Suprapubic skin (tissue), 4 donors: ENCODE measurements around the gene P3R3URF. TPM values are rescaled to one million over a fixed set of nuclear protein-coding genes. Genes with fewer than 3 reads are reported as not detected.

Experiments
- DNase-seq, 2 donors: peaks; one replicate each; pipeline ENCODE4 v3.0.0-alpha.2; 2019; ENCODE audit warnings: low spot score in 2 of 2
- H3K27ac ChIP-seq: fragments of 200-600 bp; sonication (generic); one replicate; pipeline ENCODE4 v1.5.1; 2019
- H3K27me3 ChIP-seq: fragments of 200-600 bp; sonication (generic); one replicate; pipeline ENCODE4 v1.5.1; 2019
- H3K36me3 ChIP-seq: fragments of 200-600 bp; sonication (generic); one replicate; pipeline ENCODE4 v1.5.1; 2019
- H3K4me1 ChIP-seq: fragments of 200-600 bp; sonication (generic); one replicate; pipeline ENCODE4 v1.5.1; 2019
- H3K4me3 ChIP-seq: fragments of 200-600 bp; sonication (generic); one replicate; pipeline ENCODE4 v1.5.1; 2019; ENCODE audit warnings: mild to moderate bottlenecking
- H3K9me3 ChIP-seq: fragments of 200-600 bp; sonication (generic); one replicate; pipeline ENCODE4 v1.5.1; 2019
- CTCF ChIP-seq, 2 donors: fragments of 200-600 bp in 1 of 2; fragments of 450-650 bp in 1 of 2; sonication (generic) in 1 of 2; IDR thresholded peaks; one replicate each; pipeline ENCODE4 v1.5.1; 2016 to 2019; ENCODE audit warnings: antibody characterized with exemption in 2 of 2, mild to moderate bottlenecking in 1 of 2, moderate library complexity in 1 of 2
- EP300 ChIP-seq: sonication (generic); formaldehyde crosslinking; IDR thresholded peaks from one replicate; pipeline ENCODE4 v1.6.1; 2017; ENCODE audit warnings: antibody characterized with exemption
- POLR2A ChIP-seq, 2 donors: fragments of 450-650 bp; IDR thresholded peaks; one replicate each; pipeline ENCODE4 v1.6.1; 2017; ENCODE audit warnings: antibody characterized with exemption in 2 of 2, mild to moderate bottlenecking in 2 of 2, moderate library complexity in 2 of 2
- POLR2AphosphoS5 ChIP-seq, 3 donors: sonication (generic); formaldehyde crosslinking; IDR thresholded peaks; one replicate each; pipeline ENCODE4 v1.6.1; 2017; ENCODE audit warnings: antibody characterized with exemption in 3 of 3
- WGBS: methylation state at CpG from one replicate; pipeline ENCODE4 v1.1.5; 2018; 5-methylcytosine and 5-hydroxymethylcytosine counted together
- total RNA-seq, 4 donors: library from RNA; depleted of rRNA; stranded (reverse); fragments of >200 nt; gene quantifications; one replicate each; pipeline ENCODE4 v1.1.0, GENCODE V29; 2016

P3R3URF gene
- total RNA-seq, 4 donors from 2014 or later = not detected

GRCh38 chr1:46152016-46152415, 24.3 kb downstream of the P3R3URF start:
- Histone ChIP-seq H3K27ac (no peak overlapping the region), H3K9me3 (no peaks in the 10 kb centered on the region), H3K4me1 (no peaks in the 10 kb centered on the region), H3K4me3 (no peak overlapping the region), H3K36me3 (no peaks in the 10 kb centered on the region), H3K27me3 (no peaks in the 10 kb centered on the region)
- TF ChIP-seq CTCF (IDR thresholded peaks at IDR 0.05) = no peak
- TF ChIP-seq EP300 = no peak
- TF ChIP-seq POLR2A (IDR thresholded peaks at IDR 0.05) = no peak
- TF ChIP-seq POLR2AphosphoS5 (IDR thresholded peaks at IDR 0.05) = no peak
- WGBS = 75% methylated on average over 3 of the region's 3 CpGs
- DNase-seq = no peak

GRCh38 chr1:46150085-46150484, 26.2 kb downstream of the P3R3URF start:
- WGBS = 85% methylated on average over 2 of the region's 2 CpGs
- TF ChIP-seq POLR2A (IDR thresholded peaks at IDR 0.05) = no peak
- no peak for TF ChIP-seq EP300
- no peak for TF ChIP-seq POLR2AphosphoS5 (IDR thresholded peaks at IDR 0.05)
- TF ChIP-seq CTCF (IDR thresholded peaks at IDR 0.05) = no peak
- H3K4me3 ChIP-seq = no peak overlapping the region
- H3K36me3 ChIP-seq = no peaks in the 10 kb centered on the region
- H3K4me1 ChIP-seq = no peaks in the 10 kb centered on the region
- no peaks in the 10 kb centered on the region for H3K27me3 ChIP-seq
- DNase-seq = no peak
- H3K9me3 ChIP-seq = no peaks in the 10 kb centered on the region
- H3K27ac ChIP-seq = no peak overlapping the region

GRCh38 chr1:46148318-46148717, 28.0 kb downstream of the P3R3URF start:
- no peaks in the 10 kb centered on the region for H3K9me3 ChIP-seq
- H3K36me3 ChIP-seq = no peaks in the 10 kb centered on the region
- no peak overlapping the region for H3K4me3 ChIP-seq
- no peaks in the 10 kb centered on the region for H3K4me1 ChIP-seq
- no peak for DNase-seq
- no peak overlapping the region for H3K27ac ChIP-seq
- H3K27me3 ChIP-seq = no peaks in the 10 kb centered on the region
- WGBS = 73% methylated on average over 2 of the region's 2 CpGs
- no peak for TF ChIP-seq POLR2A (IDR thresholded peaks at IDR 0.05)
- no peak for TF ChIP-seq EP300
- TF ChIP-seq CTCF (IDR thresholded peaks at IDR 0.05) = no peak
- no peak for TF ChIP-seq POLR2AphosphoS5 (IDR thresholded peaks at IDR 0.05)

GRCh38 chr1:46137916-46138315, 38.4 kb downstream of the P3R3URF start:
- Histone ChIP-seq H3K4me3 (no peak overlapping the region), H3K27me3 (no peaks in the 10 kb centered on the region), H3K9me3 (no peaks in the 10 kb centered on the region), H3K4me1 (peaks cover 22% of the 10 kb centered on the region), H3K27ac (no peak overlapping the region), H3K36me3 (no peaks in the 10 kb centered on the region)
- TF ChIP-seq EP300 (no peak), CTCF (IDR thresholded peaks at IDR 0.05) (no peak), POLR2A (IDR thresholded peaks at IDR 0.05) (no peak), POLR2AphosphoS5 (IDR thresholded peaks at IDR 0.05) (no peak)
- DNase-seq = no peak
- 68% methylated on average over 3 of the region's 3 CpGs for WGBS

GRCh38 chr1:46136711-46137110, 39.6 kb downstream of the P3R3URF start:
- H3K9me3 ChIP-seq = no peaks in the 10 kb centered on the region
- no peak for DNase-seq
- H3K4me3 ChIP-seq = no peak overlapping the region
- H3K36me3 ChIP-seq = no peaks in the 10 kb centered on the region
- H3K27ac ChIP-seq = no peak overlapping the region
- H3K4me1 ChIP-seq = peaks cover 30% of the 10 kb centered on the region
- peaks cover 4% of the 10 kb centered on the region for H3K27me3 ChIP-seq
- TF ChIP-seq POLR2A (IDR thresholded peaks at IDR 0.05) (no peak), EP300 (no peak)

GRCh38 chr1:46134660-46135331, 41.5 kb downstream of the P3R3URF start:
- H3K4me1 ChIP-seq = peaks cover 41% of the 10 kb centered on the region
- H3K27ac ChIP-seq = peak overlapping the region; percentile 70
- 25% methylated on average over 3 of the region's 3 CpGs for WGBS
- peaks cover 22% of the 10 kb centered on the region for H3K27me3 ChIP-seq
- H3K9me3 ChIP-seq = no peaks in the 10 kb centered on the region
- no peaks in the 10 kb centered on the region for H3K36me3 ChIP-seq
- TF ChIP-seq POLR2A (IDR thresholded peaks at IDR 0.05) (no peak), EP300 (no peak), CTCF (IDR thresholded peaks at IDR 0.05) (no peak), POLR2AphosphoS5 (IDR thresholded peaks at IDR 0.05) (no peak)
- DNase-seq = no peak
- H3K4me3 ChIP-seq = no peak overlapping the region
